NCI-H460 (cell line): ENCODE data around the gene HIVEP2. TPM values are rescaled to one million over a fixed set of nuclear protein-coding genes. Genes with fewer than 3 reads are reported as not detected.
A peak's percentile ranks its signal among the peaks of the same experiment; 100 is the strongest.
"Not testable (repeated sequence)": the region's sequence is repeated elsewhere in the genome, so short reads cannot be mapped to it uniquely, and the experiment has no call there.

Source experiments
- DNase-seq: peaks from one replicate; pipeline ENCODE4 v3.0.0-alpha.2; 2016; ENCODE audit warnings: low read depth; ENCODE audit errors: extremely low read depth
- polyA plus RNA-seq: library from polyadenylated mRNA; depleted of rRNA; stranded (reverse); fragments of >200 nt; gene quantifications from 2 replicates; pipeline ENCODE4 v1.2.3, GENCODE V29; 2014; cell fraction: nucleus; rRNA removed
- total RNA-seq: library from RNA; depleted of rRNA; stranded (reverse); fragments of >200 nt; shearing (Covaris generic); gene quantifications from 2 replicates; pipeline ENCODE4 v1.2.3, GENCODE V29; 2014; rRNA removed

HIVEP2 gene, protein sequence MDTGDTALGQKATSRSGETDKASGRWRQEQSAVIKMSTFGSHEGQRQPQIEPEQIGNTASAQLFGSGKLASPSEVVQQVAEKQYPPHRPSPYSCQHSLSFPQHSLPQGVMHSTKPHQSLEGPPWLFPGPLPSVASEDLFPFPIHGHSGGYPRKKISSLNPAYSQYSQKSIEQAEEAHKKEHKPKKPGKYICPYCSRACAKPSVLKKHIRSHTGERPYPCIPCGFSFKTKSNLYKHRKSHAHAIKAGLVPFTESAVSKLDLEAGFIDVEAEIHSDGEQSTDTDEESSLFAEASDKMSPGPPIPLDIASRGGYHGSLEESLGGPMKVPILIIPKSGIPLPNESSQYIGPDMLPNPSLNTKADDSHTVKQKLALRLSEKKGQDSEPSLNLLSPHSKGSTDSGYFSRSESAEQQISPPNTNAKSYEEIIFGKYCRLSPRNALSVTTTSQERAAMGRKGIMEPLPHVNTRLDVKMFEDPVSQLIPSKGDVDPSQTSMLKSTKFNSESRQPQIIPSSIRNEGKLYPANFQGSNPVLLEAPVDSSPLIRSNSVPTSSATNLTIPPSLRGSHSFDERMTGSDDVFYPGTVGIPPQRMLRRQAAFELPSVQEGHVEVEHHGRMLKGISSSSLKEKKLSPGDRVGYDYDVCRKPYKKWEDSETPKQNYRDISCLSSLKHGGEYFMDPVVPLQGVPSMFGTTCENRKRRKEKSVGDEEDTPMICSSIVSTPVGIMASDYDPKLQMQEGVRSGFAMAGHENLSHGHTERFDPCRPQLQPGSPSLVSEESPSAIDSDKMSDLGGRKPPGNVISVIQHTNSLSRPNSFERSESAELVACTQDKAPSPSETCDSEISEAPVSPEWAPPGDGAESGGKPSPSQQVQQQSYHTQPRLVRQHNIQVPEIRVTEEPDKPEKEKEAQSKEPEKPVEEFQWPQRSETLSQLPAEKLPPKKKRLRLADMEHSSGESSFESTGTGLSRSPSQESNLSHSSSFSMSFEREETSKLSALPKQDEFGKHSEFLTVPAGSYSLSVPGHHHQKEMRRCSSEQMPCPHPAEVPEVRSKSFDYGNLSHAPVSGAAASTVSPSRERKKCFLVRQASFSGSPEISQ (N-terminal part only)
- total RNA-seq, result 2.3 and 2.7 TPM in 2 replicates
- 0.82 and 2.3 TPM in 2 replicates for polyA plus RNA-seq

GRCh38 chr6:142945049-142945445, at the start of gene HIVEP2:
Gene HIVEP2 (minus strand): TSS chr6:142945176. CDS start chr6:142774738, 170,438 bp downstream.
- peak; percentile 47 for DNase-seq

DNA sequence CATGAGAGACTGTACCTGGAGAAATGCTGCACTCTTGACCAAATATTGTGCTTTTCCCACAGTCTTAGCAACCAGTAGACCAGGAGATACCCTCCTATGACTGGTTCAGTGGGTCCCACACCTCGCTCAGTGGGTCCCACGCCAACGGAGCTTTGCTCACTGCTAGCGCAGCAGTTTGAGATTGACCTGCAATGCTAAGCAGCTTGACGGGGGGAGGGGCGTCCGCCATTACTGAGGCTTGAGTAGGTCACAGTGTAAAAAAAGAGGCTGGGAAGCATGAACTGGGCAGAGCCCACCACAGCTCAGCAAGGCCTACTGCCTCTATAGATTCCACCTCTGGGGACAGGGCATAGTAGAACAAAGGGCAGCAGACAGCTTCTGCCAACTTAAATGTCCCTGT, 49.0 kb upstream of the HIVEP2 start:
- no peak for DNase-seq

DNA sequence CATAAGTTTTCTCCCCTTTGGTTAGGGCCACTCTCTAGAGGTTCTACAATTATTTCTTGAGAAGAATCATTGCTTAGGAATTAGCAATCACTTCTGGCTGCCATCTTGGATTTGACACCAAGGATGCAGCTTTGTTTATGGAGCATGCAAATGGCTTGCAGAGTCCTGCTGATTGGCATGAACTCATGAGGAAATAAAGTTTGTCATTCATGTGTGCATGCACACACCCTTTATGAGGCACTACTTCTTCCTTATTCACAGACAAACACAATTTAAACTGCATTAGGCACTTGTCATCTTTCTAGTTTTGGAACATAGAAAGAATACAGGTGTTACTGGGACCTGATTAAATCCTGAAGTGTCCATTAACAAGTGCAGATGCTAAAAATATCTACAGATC, 42.5 kb upstream of the HIVEP2 start:
- DNase-seq, result no peak

DNA sequence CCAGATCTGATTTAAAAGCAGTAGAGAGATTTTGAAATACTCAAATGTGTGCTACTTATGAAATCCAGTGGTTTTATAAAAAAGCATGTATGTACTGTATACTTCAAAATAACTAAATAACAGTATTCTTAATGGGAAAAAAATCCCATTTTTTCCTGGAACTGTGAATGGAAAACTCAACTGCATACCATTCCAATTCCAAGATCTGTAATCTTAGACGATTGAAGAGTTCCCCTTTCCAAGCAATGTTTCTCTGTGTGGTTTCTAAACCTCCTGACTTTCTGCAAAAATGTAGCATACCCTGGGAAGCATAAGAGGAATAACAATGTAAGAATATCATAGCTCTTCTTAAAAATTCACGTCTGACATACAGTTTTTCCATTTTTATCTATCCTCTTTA, 40.3 kb upstream of the HIVEP2 start:
- DNase-seq, result no peak

- DNase-seq, result no peak
Observed at GRCh38 chr6:142984386-142984785, 39.4 kb upstream of the HIVEP2 start.

- DNase-seq, result no peak
Observed at GRCh38 chr6:142975365-142975764, 30.4 kb upstream of the HIVEP2 start.

DNA sequence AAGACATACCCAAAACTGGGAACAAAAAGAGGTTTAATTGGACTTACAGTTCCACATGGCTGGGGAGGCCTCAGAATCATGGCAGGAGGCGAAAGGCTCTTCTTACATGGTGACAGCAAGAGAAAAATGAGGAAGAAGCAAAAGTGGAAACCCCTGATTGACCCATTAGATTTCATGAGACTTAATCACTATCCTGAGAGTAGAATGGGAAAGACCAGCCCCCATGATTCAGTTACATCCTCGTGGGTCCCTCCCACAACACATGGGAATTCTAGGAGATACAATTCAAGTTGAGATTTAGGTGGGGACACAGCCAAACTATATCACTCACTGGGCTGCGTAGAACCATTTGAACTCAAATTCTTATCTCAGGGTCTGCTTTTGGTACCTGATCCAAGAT, 26.0 kb upstream of the HIVEP2 start:
- DNase-seq, result not testable (repeated sequence)

GRCh38 chr6:142968601-142969000, 23.6 kb upstream of the HIVEP2 start:
- no peak for DNase-seq

DNA sequence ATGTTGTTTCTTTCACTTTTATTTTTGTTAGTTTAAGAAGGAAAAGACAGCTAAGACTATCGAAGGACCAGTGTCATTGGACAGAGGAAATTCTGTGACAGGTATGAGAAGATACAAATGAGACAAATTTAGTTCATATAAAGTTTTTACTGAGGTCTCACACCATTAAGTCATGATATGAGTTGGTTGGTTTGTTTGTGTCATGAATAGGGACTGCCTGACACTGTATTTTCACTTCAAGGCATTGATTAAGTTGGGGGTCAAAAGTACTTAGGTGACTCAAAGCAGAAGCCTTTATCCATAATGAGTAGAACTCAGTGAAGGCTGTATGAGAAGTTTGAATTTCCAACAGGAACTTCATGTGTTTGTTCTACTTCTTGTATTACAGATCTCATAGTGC, 21.3 kb upstream of the HIVEP2 start:
- no peak for DNase-seq

DNA sequence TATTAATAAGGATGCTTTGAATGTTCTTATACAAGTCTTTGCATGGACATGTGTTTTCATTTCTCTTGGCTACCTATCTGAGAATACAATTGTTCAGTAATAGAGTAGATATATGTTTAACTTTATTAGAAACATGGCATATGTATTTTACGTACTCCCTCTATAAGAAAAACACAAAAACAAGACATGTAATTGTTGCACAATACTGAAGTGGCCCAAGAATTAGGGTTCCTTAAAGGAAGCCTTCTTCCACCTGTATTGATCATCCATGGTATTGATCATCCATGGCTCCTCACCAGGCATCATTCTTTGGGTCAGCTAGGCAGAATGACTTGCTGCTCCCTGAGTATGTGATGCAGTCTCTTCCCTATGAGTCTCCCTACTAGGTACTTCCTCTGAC, 20.2 kb upstream of the HIVEP2 start:
- no peak for DNase-seq

DNA sequence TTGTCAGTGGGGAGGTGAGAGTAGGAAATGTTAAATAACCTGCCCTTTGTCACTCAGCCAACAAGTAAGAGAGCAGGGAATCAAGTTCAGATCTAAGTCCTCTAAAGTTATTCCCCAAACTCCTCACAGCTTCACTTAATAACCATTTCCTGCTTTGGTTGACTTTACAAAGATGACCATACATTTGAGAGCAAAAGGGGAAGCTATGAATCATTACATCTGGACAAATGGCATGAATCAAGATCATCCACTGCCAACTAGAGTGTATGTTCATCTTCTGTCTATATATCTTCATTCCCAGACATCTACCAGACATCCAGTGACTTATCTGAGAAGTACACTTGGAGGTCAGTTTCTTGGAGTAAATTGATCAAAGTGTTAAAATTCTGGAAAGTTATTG, 15.1 kb upstream of the HIVEP2 start:
- no peak for DNase-seq

DNA sequence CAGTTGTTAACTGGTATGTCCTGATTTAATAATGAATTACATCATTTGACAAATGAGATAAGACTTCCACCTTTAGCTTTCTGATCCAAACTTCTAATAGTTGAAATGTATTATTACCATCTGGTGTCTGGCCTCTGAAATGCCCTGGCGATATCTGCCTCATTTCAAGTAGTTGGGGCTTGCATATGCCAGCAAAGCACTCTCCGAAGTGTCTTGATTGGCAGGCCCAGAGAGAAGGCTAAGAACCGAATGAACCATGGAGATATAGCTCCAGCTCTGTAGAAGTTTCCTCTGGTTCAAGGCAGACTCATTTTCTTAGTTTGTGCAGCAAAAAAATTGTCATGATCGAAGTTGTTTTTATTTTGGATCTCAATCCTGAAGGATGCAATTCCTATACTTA, 13.4 kb upstream of the HIVEP2 start:
- no peak for DNase-seq

GRCh38 chr6:142956726-142957125, 11.8 kb upstream of the HIVEP2 start:
- no peak for DNase-seq

DNA sequence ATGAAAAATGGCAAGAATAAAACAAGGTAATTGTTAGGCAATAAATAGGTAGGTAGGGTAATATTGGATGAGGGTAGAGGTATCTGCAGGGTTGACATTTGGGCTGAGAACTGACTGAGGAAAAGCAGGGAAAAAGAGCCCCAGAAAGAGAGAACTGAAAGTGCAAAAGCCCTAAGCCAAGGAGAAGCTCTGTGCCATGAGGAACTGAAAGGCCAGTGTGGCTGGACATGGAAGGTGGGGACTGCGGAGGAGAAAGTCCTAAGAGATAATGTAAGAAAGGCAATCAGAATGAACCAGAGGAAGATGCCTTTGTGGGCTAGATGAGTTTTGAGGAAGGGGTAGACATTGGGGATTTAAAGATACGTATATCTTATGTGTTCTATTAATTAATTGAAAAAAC, 9.9 kb upstream of the HIVEP2 start:
- DNase-seq, result no peak

- DNase-seq, result no peak
Observed at GRCh38 chr6:142953373-142954273, 8.6 kb upstream of the HIVEP2 start.

GRCh38 chr6:142952614-142953013, 7.6 kb upstream of the HIVEP2 start:
- no peak for DNase-seq

- DNase-seq, result no peak
Observed at GRCh38 chr6:142950291-142950690, 5.3 kb upstream of the HIVEP2 start.

DNA sequence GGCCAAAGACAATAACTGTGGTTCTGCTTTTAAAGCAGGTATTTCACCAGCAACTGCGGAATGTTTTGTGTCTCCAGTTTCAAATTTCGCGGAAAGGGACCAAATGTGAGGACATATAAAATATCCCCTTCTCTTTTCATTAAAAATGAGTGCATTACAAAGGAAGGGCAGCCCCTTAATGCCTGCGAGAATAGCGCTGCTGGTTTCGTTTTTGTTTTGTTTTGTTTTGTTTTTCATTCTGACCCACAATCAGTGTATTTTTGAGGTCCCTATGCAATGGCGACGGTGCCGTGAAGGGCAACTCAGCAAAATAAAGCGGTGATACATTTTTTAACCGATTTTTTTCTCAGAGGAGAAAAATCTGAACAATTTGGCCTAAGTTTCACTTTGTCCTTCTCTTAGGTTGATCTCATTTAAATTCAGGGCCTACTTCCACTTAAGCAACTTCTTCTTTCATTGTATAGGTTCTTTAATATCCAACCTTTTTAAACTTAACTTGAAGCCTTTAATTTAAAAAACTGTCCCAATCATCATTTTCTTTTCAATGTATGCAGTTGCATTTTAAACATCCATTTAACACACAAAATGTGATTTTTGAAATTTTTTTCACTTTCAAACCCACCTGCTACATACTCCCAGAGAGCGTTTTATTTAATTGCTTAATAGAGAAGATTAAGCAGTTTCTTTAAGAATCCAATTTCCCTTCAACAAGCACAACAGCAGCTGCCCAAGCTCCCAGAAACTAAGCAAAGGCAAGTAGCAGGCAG, 2.9 kb upstream of the HIVEP2 start:
- DNase-seq, result no peak

GRCh38 chr6:142946924-142947713, 2.1 kb upstream of the HIVEP2 start:
- no peak for DNase-seq
